Sigmoid colon (tissue), 4 donors: ENCODE data around the gene NEK11.

Experiments
- CTCF ChIP-seq, 4 experiments: fragments of 450-650 bp in 3 of 4; fragments of 200-600 bp in 1 of 4; IDR thresholded peaks; one replicate each; pipeline ENCODE4 v1.5.1; 2016 to 2019; ENCODE audit warnings: antibody characterized with exemption in 4 of 4, mild to moderate bottlenecking in 3 of 4, moderate library complexity in 2 of 4
- POLR2A ChIP-seq, 2 donors: fragments of 450-650 bp; IDR thresholded peaks; one replicate each; pipeline ENCODE4 v1.6.1; 2016; ENCODE audit warnings: antibody characterized with exemption in 2 of 2, mild to moderate bottlenecking in 2 of 2, moderate library complexity in 2 of 2
- POLR2AphosphoS5 ChIP-seq, 4 donors: sonication (generic); formaldehyde crosslinking; IDR thresholded peaks; one replicate each; pipeline ENCODE4 v1.6.1; 2017; ENCODE audit warnings: antibody characterized with exemption in 4 of 4

DNA sequence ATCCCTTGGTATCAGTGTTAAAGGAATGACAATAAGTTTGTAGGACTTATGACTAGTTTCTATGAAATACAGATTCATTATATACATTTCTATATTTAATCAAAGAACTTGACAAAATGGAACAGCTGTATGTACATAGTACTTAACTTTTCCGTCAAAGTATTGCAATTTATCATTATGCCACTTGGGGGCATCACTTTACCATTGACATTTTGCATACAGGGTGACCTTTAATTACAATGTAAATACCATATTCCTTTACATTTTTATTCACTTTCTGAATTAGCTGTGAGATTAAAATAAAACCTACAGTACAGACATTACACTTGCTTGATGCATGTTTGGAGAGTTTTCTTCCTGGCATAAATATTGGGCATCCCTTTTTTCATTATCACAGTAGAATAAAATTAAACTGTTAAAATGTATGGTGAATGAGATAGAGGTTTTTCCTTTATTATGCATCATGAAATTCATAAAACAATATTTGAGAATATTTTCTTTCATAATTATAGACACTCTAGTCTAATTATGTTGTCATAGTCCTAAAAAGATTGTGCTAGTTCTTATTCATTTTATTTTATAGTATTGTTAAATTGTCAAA, 6.9 kb downstream of the NEK11 start:
- TF ChIP-seq POLR2AphosphoS5 (IDR thresholded peaks at IDR 0.05) = no peak
- peak in 3 of 4 experiments; percentile 15 to 54 (median 32) for TF ChIP-seq CTCF (IDR thresholded peaks at IDR 0.05)
- no peak for TF ChIP-seq POLR2A (IDR thresholded peaks at IDR 0.05)
